Adrenal gland (tissue), 12 donors: ENCODE measurements around the gene PYGL. TPM values are rescaled to one million over a fixed set of nuclear protein-coding genes. Genes with fewer than 3 reads are reported as not detected.
A peak's percentile ranks its signal among the peaks of the same experiment; 100 is the strongest.

Source experiments
- DNase-seq, 7 donors: peaks; one replicate each; pipeline ENCODE4 v3.0.0-alpha.2; 2019 to 2020
- H3K27ac ChIP-seq, 5 donors: fragments of 200-600 bp; sonication (generic) in 4 of 5; 1 replicate in 3 of 5; 2 replicates in 2 of 5; pipeline versions ENCODE4 v1.5.1 to v1.8.0; 2016 to 2020; ENCODE audit warnings: mild to moderate bottlenecking in 1 of 5
- H3K27me3 ChIP-seq: fragments of 200-600 bp; 2 replicates; pipeline ENCODE4 v1.8.0; 2021
- H3K36me3 ChIP-seq, 2 donors: fragments of 200-600 bp; replicated peaks in 1 of 2; 1 replicate in 1 of 2; 2 replicates in 1 of 2; pipeline versions ENCODE4 v1.5.1 to v1.8.0; 2018 to 2022
- H3K4me1 ChIP-seq, 2 donors: fragments of 200-600 bp; replicated peaks in 1 of 2; 1 replicate in 1 of 2; 2 replicates in 1 of 2; pipeline versions ENCODE4 v1.5.1 to v1.8.0; 2018 to 2021
- H3K4me3 ChIP-seq, 4 donors: fragments of 200-600 bp; sonication (generic) in 3 of 4; one replicate each; pipeline ENCODE4 v1.5.1; 2016 to 2018
- H3K9me3 ChIP-seq, 3 donors: fragments of 200-600 bp; sonication (generic) in 1 of 3; replicated peaks in 1 of 3; 1 replicate in 2 of 3; 2 replicates in 1 of 3; pipeline versions ENCODE4 v1.5.1 to v1.8.0; 2016 to 2021
- CTCF ChIP-seq, 6 experiments: fragments of 450-650 bp in 4 of 6; fragments of 200-600 bp in 2 of 6; sonication (generic) in 1 of 6; IDR thresholded peaks; 1 replicate in 5 of 6; 2 replicates in 1 of 6; pipeline versions ENCODE4 v1.5.1 to v1.8.0; 2016 to 2021; ENCODE audit warnings: antibody characterized with exemption in 6 of 6, mild to moderate bottlenecking in 2 of 6, moderate library complexity in 1 of 6
- POLR2A ChIP-seq, 2 donors: fragments of 450-650 bp; IDR thresholded peaks; one replicate each; pipeline ENCODE4 v1.6.1; 2017; ENCODE audit warnings: antibody characterized with exemption in 2 of 2, mild to moderate bottlenecking in 2 of 2, moderate library complexity in 1 of 2
- WGBS, 4 donors: extraction: QIAGEN DNeasy Blood & Tissue Kit in 2 of 4; methylation state at CpG; one replicate each; pipeline versions ENCODE4 v1.1.5 to v1.1.7; 2013 to 2017; 5-methylcytosine and 5-hydroxymethylcytosine counted together
- intact Hi-C, 2 donors: fragments of 100-400 bp; cut with DNase I; formaldehyde crosslinking; loops; one replicate each; pipeline versions ENCODE4 v1.14.1 to v1.15.0; 2022 to 2023
- polyA plus RNA-seq, 3 donors: library from polyadenylated mRNA; stranded (reverse); fragments of 200-250 nt in 2 of 3; fragments of 350-450 nt in 1 of 3; fragmentation: Illumina TruSeq in 1 of 3; extraction: RNeasy Lipid Tissue Mini Kit (QIAGEN cat#74804) in 1 of 3; gene quantifications; one replicate each; pipeline ENCODE4 v1.2.3, GENCODE V29; 2013 to 2014
- total RNA-seq, 9 donors: library from RNA; depleted of rRNA in 4 of 9; stranded (reverse); fragments of >200 nt in 4 of 9; fragments of 120-200 nt in 1 of 9; fragmentation: NEBNext Ultra II Directional in 1 of 9; extraction: Animal tissue kit (Norgen Biotek cat#: 25700) in 1 of 9; gene quantifications; one replicate each; pipeline versions ENCODE4 v1.1.0 to v1.2.4, GENCODE V29; 2013 to 2023
- donor health status: healthy with polysubstance abuse.
- donor health status: Bipolar disorder and iron deficiency.
- donor health status: DM: yes; HTN: yes; CAD: no.
- donor health status: DM: no; HTN: no; CAD: no.
- donor health status: DM: no; HTN: no; CAD: no.
- donor health status: DM: yes; HTN: yes; CAD: no.

PYGL gene
- total and polyA plus RNA-seq, 12 donors: 7.3 to 77.0 (median 41.8) TPM

DNA sequence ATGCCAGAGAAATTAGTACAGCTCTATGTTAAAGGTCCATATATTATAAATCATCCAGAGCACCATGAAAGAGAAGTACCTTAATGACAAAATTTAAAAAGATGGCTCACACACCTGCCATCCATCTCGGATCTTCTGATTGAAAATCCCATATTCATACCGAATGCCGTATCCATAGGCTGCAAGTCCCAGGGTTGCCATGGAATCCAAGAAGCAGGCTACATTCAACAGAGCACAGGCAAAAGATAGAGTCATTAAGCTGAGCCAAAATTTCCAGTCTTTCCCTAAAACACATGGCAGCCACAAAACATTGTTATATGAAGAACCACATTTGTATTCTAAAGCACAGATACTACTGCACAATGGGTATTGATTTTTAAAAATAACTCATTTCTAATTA lies 12.7 kb downstream of the PYGL start:
- H3K27me3 ChIP-seq: no peaks in the 10 kb centered on the region
- H3K4me1 ChIP-seq: no peaks in the 10 kb centered on the region
- no peak overlapping the region for H3K27ac ChIP-seq
- intact Hi-C loops: no loop called here
- WGBS, 4 donors: 92 to 98% (median 96%) methylated on average over 3 of the region's 3 CpGs
- DNase-seq: no peak
- TF ChIP-seq CTCF (IDR thresholded peaks at IDR 0.05) (no peak), POLR2A (IDR thresholded peaks at IDR 0.05) (no peak)
- H3K9me3 ChIP-seq: no peaks in the 10 kb centered on the region
- no peak overlapping the region for H3K4me3 ChIP-seq
- peaks cover 0 to 40% of the 10 kb centered on the region in 2 donors for H3K36me3 ChIP-seq

GRCh38 chr14:50929506-50929905 lies 14.8 kb downstream of the PYGL start:
- no peak overlapping the region for H3K27ac ChIP-seq
- H3K4me3 ChIP-seq: no peak overlapping the region
- no peaks in the 10 kb centered on the region for H3K9me3 ChIP-seq
- no peaks in the 10 kb centered on the region for H3K27me3 ChIP-seq
- intact Hi-C loops: no loop called here
- no peak for TF ChIP-seq POLR2A (IDR thresholded peaks at IDR 0.05)
- no peak for TF ChIP-seq CTCF (IDR thresholded peaks at IDR 0.05)
- peaks cover 0 to 33% of the 10 kb centered on the region in 2 donors for H3K36me3 ChIP-seq
- no peak for DNase-seq
- peaks cover 0 to under 1% of the 10 kb centered on the region in 2 donors for H3K4me1 ChIP-seq
- 61 to 89% (median 71%) methylated on average over 2 of the region's 2 CpGs for WGBS, 4 donors

- H3K27ac ChIP-seq: peak overlapping the region in 2 of 5 donors; percentile 45 to 72
- H3K4me3 ChIP-seq: no peak overlapping the region
- no peak for TF ChIP-seq CTCF (IDR thresholded peaks at IDR 0.05)
- TF ChIP-seq POLR2A (IDR thresholded peaks at IDR 0.05): no peak
- no peaks in the 10 kb centered on the region for H3K27me3 ChIP-seq
- DNase-seq: peak in 5 of 7 donors; percentile 20 to 58 (median 43)
- peaks cover 0 to 8% of the 10 kb centered on the region in 2 donors for H3K4me1 ChIP-seq
- peaks cover 0 to 37% of the 10 kb centered on the region in 2 donors for H3K36me3 ChIP-seq
- intact Hi-C loops: no loop called here
- no peaks in the 10 kb centered on the region for H3K9me3 ChIP-seq
- 75 to 90% (median 83%) methylated on average over 4 to 6 of the region's 6 CpGs for WGBS, 4 donors
These were observed 16.2 kb downstream of the PYGL start for GRCh38 chr14:50928002-50928635.

DNA sequence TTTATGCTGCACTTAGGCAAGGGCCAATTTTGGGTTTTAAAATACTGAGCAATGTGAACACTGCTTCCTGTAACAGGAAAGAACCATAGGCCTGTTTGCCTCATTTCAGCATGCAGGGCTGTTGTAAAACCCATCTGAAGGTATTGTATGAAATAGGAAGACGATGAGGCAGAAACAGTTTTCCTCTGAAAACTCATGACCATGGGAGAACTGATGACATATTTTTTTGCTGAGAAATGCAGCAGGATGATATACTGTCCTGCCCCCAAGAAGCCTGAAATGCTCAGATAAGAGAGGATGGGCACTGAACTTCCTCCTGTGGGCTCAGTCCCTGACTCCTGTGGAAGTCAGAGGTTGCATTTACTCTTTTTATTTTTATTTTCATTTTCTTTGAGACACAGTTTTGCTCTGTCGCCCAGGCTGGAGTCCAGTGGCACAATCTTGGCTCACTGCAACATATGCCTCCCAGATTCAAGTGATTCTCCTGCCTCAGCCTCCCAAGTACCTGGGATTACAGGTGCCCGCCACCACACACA lies 17.4 kb downstream of the PYGL start:
- H3K27ac ChIP-seq: peak overlapping the region in 3 of 5 donors; percentile 21 to 72 (median 45)
- H3K27me3 ChIP-seq: no peaks in the 10 kb centered on the region
- intact Hi-C loops: no loop called here
- H3K4me3 ChIP-seq: no peak overlapping the region
- TF ChIP-seq POLR2A (IDR thresholded peaks at IDR 0.05) (no peak), CTCF (IDR thresholded peaks at IDR 0.05) (no peak)
- H3K4me1 ChIP-seq: peaks cover 0 to 8% of the 10 kb centered on the region in 2 donors
- no peaks in the 10 kb centered on the region for H3K9me3 ChIP-seq
- DNase-seq: peak in 2 of 7 donors; percentile 25 to 30
- 72 to 82% (median 78%) methylated on average over 3 of the region's 3 CpGs for WGBS, 4 donors
- H3K36me3 ChIP-seq: peaks cover 0 to 42% of the 10 kb centered on the region in 2 donors
